Measurements from ENCODE around the gene NINJ2.
A peak's percentile ranks its signal among the peaks of the same experiment; 100 is the strongest.
"Not testable (repeated sequence)": the region's sequence is repeated elsewhere in the genome, so short reads cannot be mapped to it uniquely, and the experiment has no call there.

Gene NINJ2

DNA sequence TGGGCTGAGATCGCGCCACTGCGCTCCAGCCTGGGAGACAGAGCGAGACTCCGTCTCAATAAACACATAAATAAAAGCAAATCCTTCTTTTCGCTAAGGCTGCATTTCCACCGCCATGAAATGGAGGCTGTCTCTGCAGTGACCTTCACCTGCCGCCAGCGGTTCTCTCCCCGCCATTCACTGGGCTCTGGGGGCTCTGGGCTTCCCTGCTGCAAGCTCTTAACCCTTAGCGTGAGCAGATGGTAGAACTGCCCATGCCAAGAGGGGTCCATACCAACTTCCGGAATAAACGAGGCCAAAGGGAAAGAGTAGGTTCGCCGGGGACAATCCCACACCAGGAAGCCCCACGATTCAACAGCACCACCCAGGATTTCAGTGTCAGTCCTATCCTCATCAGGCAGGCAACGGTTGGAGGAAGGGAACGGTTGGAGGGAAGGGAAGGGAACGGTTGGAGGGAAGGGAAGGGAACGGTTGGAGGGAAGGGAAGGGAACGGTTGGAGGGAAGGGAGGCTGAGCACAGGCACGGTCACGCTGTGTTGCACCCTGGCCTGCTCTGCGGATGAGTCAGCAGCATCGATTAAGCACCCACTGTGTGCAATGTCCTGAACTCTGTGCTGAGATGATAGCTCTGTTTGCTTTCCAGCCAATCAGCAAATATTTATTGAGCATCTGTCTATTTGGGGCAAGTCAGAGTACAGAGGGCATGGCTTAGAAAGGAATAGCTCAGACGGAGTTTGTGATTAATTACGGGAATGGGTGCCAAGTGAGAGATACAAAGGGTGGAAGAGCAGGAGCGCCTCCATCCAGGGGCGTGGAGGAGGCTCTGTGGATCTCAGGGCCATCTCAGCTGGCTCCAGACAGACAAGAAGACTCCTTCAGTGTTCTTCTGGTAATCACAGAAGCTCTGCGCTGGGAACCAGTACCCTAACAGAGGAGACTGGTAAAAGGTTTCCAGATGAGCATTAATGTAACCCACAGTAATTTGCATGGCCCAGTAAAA lies 77.9 kb downstream of the NINJ2 start:
- no peak for DNase-seq

DNA sequence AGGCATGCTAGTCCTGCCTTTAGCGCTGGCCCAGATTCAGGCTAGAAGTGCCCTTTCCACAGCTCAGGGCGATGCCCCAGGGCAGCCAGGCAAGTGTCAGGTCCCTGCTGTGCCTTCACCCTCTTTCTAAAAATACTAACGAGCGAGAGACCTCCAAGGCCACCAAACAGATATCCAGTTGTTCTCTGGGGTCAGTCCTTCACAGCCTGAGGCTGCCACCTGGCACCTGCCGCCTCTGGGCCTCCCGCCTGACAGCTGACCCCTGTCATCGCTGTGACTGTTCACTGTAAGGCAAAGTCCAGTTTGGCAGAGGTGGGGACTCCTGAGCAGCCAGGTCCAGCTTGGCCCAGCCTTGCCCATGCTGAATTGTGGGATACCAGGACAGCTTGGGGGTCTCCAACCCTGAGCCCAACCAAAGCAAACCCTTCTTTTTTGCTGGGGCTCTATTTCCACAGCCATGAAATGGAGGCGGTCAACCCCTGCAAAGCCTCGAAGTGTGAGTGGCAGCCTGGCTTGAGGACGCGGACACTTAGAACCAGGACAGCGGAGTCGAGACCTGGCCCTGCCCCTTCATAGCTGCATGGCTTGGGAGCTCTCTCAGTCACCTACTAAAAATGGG lies 79.9 kb downstream of the NINJ2 start:
- DNase-seq, result no peak

DNA sequence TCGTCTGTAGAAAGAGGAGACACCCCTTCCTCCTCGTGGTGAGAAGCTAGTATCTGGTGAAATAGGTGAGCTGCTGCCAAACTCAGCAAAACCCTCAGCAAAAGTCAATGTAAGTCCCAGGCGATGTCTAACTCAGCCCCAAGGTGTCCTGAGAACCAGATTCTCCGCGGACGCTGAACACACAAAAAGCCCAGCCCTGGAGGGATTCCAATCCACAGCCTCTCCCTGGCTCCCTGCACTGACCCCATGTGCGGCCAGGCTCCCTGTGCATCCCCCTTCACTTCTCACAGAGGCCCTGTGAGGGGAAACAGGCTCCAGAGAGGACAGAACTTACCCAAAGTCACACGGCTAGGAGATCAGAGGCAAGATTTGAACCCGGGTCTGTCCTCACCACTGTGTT lies 81.5 kb downstream of the NINJ2 start:
- DNase-seq, result no peak

DNA sequence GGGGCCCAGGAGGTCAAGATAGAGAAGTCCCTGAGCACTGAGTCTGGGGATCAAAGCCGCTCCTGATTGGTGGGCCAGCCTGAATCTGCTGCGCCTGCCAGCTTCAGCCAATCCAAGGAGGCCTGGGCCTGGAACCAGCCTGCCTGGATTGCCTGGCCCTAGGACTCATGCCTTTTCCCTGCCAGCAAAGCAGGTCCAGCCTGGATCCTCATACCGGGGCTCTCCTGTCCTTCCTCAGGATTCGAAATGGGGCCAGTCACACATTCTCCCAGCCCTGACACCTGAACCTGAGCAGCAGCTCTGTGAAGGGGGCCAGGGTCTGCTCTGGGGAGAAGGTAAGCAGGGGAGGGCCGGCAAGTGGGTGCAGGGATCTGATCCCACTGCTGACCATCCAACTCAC lies 81.9 kb downstream of the NINJ2 start:
- no peak for DNase-seq

DNA sequence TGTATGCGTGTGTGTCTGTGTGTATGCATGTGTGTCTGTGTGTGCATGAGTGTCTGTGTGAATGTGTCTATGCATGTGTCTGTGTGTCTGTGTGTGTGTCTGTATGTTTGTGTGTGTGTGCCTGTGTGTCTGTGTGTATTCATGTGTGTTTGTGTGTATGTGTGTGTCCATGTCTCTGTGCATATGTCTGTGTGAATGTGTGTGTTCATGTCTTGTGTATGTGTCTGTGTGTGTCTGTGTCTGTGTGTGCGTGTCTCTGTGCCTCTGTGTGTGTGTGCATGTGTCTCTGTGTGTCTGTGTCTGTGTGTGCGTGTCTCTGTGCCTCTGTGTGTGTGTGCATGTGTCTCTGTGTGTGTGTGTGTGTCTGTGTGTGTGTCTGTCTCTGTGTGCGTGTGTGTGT lies 82.4 kb downstream of the NINJ2 start:
- DNase-seq, result no peak

DNA sequence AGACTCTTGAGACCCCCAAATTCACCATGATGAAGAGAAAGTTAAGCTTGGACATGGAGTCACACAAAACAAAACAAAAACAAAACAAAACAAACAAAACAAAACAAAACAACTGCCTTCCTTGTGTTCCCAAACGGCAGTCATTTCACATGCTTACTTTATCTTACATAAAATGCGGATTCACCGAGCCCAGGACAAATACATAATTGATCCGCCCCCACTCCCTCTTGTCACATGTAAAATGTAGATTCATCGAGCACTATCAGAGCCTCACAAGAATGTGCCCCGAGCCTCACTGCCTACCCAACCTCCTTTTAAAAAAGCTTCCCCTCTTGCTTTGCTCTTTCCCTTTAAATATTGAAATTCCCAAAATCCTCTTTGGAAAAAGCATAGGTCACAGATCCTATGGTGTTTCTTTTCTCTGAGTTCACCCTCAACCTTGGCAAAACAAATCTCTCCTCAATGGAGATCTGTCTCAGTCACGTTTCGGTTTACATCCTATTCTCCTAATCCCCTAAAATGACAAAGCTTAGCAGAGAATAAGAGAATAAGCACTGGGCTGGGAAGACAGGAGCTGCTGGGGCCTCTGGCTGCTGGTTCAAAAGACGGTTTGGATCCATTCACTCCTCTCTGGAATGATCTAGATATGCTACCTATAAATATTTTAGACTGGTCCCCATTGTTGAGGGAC lies 83.7 kb downstream of the NINJ2 start:
- DNase-seq, result no peak

DNA sequence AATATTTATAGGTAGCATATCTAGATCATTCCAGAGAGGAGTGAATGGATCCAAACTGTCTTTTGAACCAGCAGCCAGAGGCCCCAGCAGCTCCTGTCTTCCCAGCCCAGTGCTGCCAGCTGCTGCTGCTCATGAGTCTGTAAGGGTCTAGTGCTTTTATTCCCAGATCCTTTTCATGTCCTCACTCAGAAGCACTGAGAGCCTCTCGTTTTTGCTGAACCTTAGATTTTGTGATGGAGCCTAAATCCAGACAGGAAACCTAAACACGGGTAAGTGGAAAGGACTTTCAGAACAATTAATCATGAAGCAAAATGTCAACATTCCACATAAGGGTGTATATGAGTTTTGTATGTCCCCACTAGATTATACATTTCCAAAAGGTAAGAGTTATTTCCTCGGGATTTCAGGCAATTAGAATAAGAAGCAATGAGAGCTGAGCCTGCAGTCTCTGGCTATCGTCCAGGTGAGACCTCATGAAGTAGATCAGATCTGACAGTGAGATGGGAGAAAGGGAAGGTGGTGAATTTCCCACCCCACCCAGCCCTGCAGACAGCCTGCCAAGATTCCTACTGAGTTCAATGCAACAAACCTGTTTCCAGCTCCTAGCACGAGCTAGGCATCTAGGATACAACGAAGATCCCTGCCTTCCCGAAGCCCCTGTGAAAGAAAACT lies 84.4 kb downstream of the NINJ2 start:
- DNase-seq, result no peak

DNA sequence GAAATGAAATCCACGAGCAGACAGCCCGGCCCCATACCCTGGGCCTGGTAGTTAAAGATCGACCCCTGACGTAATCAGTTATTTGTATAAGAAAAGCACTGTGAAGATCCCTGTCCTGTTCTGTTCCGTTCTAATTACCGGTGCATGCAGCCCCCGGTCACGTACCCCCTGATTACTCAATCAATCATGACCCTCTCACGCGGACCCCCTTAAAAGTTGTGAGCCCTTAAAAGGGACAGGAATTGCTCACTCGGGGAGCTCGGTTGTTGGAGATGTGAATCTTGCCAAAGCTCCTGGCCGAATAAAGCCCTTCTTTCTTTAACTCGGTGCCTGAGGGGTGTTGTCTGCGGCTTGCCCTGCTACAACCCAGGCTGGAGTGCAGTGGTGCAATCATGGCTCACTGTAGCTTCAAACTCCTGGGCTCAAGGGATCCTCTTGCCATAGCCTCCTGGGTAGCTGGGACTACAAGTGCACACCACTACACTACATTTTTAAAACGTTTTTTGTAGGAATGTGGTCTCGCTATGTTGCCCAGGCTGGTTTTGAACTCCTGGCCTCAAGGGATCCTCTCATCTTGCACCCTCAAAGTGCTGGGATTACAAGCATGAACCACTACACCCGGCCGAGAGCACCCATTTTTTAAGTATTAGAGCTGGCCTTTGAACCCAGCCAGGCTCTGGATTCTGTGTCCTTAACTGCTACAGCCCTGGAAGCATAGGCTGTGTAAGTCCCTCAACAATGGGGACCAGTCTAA lies 85.1 kb downstream of the NINJ2 start:
- not testable (repeated sequence) for DNase-seq

DNA sequence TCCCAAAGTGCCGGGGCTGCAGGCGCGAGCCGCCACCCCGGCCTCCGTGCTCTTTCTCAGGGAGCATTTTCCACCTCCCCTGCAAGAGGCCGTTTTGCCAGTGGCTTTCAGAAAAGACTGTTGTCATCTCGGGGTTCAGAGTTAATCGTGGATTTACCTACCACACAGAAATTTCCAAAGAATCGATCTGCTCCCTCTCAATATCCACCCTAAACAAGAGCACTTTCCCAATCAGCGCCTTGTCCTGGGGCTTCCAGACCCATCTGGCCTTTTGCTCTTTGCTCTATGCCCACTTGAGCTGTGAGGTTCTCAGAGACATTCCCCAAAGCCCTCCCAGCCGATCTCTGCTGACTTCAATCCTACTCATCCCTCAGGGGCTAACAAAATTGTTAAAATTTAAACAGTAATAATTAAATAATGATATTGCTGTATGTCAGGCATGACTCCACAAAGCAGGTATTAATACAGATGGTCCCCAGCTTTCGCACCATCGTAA lies 86.6 kb downstream of the NINJ2 start:
- no peak for DNase-seq

DNA sequence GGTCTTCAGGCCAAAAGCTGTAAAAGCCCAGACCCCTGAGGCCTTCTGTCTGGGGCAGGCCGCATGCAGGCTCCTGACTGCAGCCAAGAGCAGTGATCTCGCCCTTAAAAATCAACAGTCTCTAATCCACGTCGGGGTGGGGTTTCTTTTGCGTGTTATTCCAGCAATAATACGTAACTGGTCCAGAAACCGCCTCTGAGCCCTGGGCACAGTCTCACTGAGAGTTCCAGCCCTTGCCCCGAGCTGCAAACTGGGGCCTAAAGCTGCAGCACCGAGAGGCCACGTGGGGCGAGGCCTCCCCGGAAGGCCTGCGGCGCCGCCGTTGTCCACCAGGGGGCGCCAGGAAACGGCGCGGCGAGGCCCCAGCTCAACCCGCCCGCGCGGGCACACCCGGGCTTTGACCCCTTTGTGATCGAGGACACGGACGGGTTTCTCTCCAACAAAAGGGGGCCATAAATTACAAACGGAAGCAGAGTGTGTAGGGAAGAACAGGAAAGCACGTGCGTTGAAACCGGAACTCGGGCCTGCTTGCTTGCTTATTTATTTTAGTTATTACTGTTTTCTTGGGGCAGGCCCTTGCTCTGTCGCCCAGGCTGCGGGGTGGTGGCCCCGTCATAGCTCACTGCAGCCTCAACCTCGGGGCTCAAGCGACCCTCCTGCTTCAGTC lies 87.2 kb downstream of the NINJ2 start:
- peak; percentile 74 for DNase-seq

DNA sequence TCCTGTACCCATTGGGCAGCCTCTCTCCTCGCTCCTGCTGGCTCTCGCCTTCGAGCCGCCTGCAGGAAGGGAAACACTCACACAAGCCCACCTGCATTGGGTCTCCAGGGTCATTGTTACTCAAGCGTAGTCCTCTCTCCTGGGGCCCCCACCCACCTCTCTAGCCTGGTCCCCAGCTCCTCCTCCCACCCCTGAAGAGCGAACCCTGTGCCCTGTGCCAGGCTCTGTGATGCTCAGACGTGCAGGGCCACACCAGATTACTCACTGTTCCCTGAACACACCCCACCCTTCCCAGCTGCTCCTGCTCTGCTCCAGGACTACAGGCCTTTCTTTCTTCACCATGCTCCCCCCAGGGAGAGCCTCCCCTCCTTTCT lies 88.1 kb downstream of the NINJ2 start:
- no peak for DNase-seq

DNA sequence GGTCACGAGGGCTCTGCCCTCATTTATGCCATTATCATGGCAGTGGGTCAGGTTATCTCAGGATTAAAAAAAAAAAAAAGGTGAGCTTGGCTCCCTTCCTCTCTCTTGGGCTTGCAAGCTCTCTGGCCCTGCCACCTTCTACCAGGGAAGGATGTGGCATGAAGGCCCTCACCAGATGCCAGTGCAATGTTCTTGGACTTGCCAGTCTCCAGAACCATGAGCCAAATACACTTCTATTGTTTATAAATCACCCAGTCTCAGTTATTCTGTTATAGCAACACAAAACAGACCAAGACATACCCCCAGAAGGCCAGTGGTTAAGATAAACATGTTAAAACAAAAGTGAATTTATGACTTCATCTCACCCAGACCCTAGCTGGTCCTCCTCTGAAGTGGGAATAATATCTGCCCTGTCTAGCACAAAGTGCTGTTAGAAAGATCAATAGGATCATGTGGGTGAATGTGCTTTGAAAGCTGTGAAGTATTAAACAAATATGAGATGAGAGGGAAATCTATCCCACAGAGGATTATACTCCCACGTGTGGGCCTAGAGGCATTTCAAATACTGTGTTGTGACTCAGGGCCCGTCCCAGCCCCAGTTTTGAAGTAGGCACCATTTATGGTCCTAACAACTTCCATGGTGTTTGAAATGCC lies 88.6 kb downstream of the NINJ2 start:
- DNase-seq, result peak; percentile 36

DNA sequence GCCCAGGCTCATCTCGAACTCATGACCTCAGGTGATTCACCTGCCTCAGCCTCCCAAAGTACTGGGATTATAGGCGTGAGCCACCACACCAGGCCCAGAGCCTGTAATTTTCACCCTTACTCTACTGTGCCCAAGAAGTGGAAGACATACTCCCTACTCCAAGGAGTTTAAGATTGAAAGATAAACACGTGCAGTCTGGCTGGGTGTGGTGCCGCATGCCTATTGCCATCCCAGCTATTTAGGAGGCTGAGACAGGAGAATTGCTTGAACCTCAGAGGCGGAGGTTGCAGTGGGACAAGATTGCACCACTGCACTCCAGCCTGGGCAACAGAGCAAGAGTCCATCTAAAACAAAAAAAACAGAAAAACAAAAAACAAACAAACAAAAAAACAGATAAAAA lies 90.0 kb downstream of the NINJ2 start:
- no peak for DNase-seq

DNA sequence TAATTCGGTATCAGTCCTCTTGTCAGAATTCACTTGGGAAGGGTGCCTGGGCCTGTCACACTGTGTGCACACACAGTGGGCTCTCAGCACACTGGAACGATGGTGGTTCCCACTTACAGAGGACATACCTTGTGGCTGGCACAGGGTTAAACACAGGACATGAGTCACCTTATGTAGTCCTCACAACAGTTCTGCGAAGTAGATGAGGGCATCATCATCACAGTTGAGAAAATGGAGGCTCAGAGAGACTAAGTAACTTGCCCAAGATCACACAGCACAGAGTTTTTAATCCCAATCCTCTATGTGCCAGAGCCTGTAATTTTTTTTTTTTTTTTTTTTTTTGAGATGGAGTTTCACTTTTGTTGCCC lies 90.7 kb downstream of the NINJ2 start:
- no peak for DNase-seq

DNA sequence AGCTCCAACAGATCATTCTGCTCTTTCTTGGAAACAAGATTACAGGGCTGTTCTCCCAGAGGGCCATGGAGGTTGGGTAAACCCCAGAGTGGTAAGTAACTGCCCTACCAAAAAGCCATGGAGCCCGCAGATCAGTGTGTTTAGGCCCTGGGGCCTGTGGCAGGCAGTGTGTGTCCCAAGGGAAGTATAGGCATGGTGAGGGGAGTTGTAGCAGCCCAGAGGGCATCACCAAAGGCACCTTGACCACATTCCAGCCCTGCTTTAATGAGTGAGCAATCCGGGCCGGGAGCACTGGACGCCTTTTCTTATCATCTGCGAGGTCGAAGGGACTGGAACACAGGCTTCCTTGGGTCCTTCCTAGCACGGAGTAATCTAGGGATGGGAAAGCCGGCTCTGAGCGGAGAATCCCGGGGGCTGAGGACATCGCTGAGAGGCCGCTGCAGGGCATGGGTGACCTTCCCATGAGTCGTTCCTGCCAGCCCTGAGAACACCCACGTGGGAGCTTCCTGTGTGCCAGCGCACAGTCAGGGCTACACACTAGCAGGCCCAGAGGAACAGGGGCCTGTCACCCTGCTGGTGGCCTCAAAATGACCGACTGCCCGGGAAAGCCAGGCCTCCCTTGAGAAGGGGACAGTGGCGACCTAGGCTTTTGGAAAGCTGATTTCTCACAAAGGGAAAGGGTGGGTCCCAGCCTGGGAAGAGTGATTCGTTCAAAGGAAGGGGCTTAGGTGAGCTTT lies 91.3 kb downstream of the NINJ2 start:
- no peak for DNase-seq

DNA sequence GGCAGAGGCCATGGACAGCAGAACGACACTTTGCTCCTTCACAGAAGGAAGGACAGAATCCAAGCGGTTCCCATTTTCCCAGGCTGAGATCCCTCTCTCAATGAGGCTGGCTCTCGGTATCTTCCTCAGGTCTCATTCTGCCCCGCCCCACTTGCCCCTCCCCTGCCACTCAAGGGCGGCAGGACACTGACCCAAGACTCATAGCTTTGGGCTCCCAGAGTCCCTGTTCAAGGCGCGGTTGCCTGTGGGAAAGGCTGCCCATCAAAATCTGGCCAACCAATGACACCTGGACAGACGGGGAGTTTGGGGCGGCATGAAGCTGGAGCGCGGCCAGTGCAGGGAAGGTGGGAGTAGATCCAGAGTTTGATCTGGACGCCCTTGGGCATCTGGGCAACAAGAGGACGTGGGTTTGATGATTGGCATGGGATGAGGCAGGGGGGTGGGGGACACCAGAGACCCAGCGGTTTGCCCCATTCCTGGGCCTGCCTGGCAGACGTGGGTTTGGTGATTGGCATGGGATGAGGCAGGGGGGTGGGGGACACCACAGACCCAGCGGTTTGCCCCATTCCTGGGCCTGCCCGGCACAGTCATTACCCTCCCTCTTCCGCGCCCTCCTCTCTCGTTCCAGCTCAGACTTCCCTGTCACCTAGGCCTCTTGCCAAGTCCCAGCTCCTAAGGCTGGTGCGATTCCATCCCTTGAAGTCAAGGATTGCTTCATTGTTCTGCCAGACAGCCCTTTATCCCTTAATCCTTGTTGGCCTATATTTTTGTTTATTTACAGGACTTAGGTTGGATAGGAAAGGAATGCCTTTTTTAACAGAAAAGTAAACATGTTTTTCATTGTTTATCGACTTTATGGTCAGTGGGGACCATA lies 92.1 kb downstream of the NINJ2 start:
- peak; percentile 66 for DNase-seq

DNA sequence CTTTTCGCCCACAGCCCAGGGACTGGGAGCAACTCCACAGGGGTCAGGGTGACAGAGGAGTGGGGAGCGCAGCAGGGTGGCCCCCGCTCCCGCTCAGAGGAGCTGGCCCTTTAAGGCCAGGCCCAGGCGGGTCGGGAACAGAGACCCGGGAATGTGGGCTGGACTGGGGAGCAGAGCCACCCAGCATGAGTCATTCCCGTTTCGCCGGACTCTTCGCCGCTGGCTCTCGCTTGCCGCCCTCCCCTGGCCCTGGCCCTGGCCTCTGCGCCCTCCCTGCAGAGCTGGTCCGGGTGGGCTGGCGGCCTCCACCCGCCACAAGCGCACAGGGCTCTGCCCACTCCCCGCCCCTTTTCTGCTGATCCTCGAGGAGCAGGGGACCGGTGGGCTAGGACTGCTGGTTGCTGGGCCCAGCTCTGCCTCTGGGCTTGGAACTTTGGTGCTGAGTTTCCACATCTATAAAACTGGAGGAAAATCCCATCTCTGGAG lies 92.8 kb downstream of the NINJ2 start:
- DNase-seq, result peak; percentile 85

DNA sequence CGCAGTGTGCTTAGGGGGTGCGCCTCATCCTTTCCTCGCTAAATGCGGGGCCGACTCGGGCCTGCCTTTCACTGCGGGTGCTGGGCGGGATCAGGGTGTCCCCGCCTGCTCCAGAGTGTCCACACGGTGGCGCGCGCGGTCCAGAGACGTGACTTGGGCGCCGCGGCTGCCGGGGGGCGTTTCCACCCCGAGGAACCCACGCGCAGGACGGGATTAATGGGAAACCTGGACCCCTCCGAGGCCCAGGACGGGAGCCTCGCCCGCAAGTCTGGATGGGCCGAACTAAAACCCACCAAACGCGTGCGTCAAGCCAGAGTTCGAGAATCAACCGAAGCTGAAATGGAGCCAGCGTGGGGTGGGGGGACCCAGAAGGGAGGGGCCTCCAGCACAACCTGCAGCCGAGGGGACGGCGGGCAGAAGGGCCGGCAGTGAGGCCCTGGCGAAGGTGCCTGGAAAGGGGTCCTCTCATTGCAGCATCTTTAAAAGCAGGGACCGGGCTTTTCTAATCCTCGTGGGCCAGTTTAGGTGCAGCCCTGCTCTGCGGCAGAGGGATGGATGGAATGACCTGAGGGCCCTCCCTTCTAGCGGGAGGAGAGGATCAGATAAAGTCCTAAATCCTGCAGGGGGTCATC lies 93.3 kb downstream of the NINJ2 start:
- DNase-seq, result peak; percentile 85
